Fibroblast of skin of right biceps (primary cell): ENCODE data around the gene THEMIS.
"Not testable (repeated sequence)": the region's sequence is repeated elsewhere in the genome, so short reads cannot be mapped to it uniquely, and the experiment has no call there.

Source experiments
- DNase-seq: peaks from one replicate; pipeline ENCODE4 v3.0.0-alpha.2; 2013

The THEMIS gene

GRCh38 chr6:127912914-127913313 lies 12.1 kb upstream of the THEMIS start:
- no peak for DNase-seq

GRCh38 chr6:127907960-127908640 lies 7.2 kb upstream of the THEMIS start:
- DNase-seq = no peak

GRCh38 chr6:127904160-127904559 lies 3.3 kb upstream of the THEMIS start:
- DNase-seq = no peak

- no peak for DNase-seq
Measured at GRCh38 chr6:127902933-127903332, 2.1 kb upstream of the THEMIS start.

GRCh38 chr6:127897484-127897883 lies 3.4 kb downstream of the THEMIS start:
- DNase-seq = no peak

GRCh38 chr6:127894051-127894450 lies 6.8 kb downstream of the THEMIS start:
- DNase-seq = no peak

GRCh38 chr6:127893541-127893940 lies 7.3 kb downstream of the THEMIS start:
- no peak for DNase-seq

- no peak for DNase-seq
Measured at GRCh38 chr6:127891731-127892326, 9.0 kb downstream of the THEMIS start.

GRCh38 chr6:127886603-127887002 lies 14.3 kb downstream of the THEMIS start:
- DNase-seq = no peak

- DNase-seq = no peak
Measured at GRCh38 chr6:127884134-127884533, 16.7 kb downstream of the THEMIS start.

GRCh38 chr6:127881949-127882348 lies 18.9 kb downstream of the THEMIS start:
- not testable (repeated sequence) for DNase-seq

GRCh38 chr6:127880429-127880828 lies 20.4 kb downstream of the THEMIS start:
- no peak for DNase-seq

GRCh38 chr6:127879685-127880084 lies 21.2 kb downstream of the THEMIS start:
- no peak for DNase-seq

- no peak for DNase-seq
Measured at GRCh38 chr6:127878115-127878514, 22.7 kb downstream of the THEMIS start.

GRCh38 chr6:127877231-127877630 lies 23.6 kb downstream of the THEMIS start:
- no peak for DNase-seq

- no peak for DNase-seq
Measured at GRCh38 chr6:127869772-127870404, 31.0 kb downstream of the THEMIS start.

- no peak for DNase-seq
Measured at GRCh38 chr6:127869183-127869582, 31.7 kb downstream of the THEMIS start.

- peak; percentile 7 for DNase-seq
Measured at GRCh38 chr6:127868338-127868737, 32.5 kb downstream of the THEMIS start.

- DNase-seq = no peak
Measured at GRCh38 chr6:127866766-127867165, 34.1 kb downstream of the THEMIS start.

GRCh38 chr6:127865108-127865507 lies 35.8 kb downstream of the THEMIS start:
- no peak for DNase-seq

- DNase-seq = no peak
Measured at GRCh38 chr6:127864701-127865100, 36.2 kb downstream of the THEMIS start.

GRCh38 chr6:127860723-127861122 lies 40.1 kb downstream of the THEMIS start:
- DNase-seq = no peak

- DNase-seq = peak; percentile 17
Measured at GRCh38 chr6:127859956-127860355, 40.9 kb downstream of the THEMIS start.

- DNase-seq = no peak
Measured at GRCh38 chr6:127858727-127859391, 42.0 kb downstream of the THEMIS start.
